H9 (cell line): Measurements from ENCODE around the gene ULK1. TPM values are rescaled to one million over a fixed set of nuclear protein-coding genes. Genes with fewer than 3 reads are reported as not detected.
A peak's percentile ranks its signal among the peaks of the same experiment; 100 is the strongest.

Experiments
- DNase-seq: peaks from one replicate; pipeline ENCODE4 v3.0.0-alpha.2; 2017
- H2AFZ ChIP-seq: one replicate; pipeline ENCODE4 v1.6.1; 2013; ENCODE audit warnings: mild to moderate bottlenecking, low read length, control low read depth, moderate library complexity
- H2AK5ac ChIP-seq: 2 replicates; pipeline ENCODE4 v1.6.1; 2013; ENCODE audit warnings: low read length, control low read depth, mixed read lengths; ENCODE audit not compliant: insufficient read length
- H2BK120ac ChIP-seq: one replicate; pipeline ENCODE4 v1.6.1; 2013; ENCODE audit warnings: low read depth, mild to moderate bottlenecking, low read length, control low read depth, inconsistent platforms; ENCODE audit not compliant: poor library complexity, severe bottlenecking
- H2BK12ac ChIP-seq: 2 replicates; pipeline ENCODE4 v1.6.1; 2013; ENCODE audit warnings: low read length, control low read depth, mixed read lengths, low read depth; ENCODE audit not compliant: insufficient read length
- H2BK15ac ChIP-seq: 2 replicates; pipeline ENCODE4 v1.6.1; 2013; ENCODE audit warnings: low read depth, low read length, control low read depth
- H2BK20ac ChIP-seq: one replicate; pipeline ENCODE4 v1.6.1; 2013; ENCODE audit warnings: low read depth, mild to moderate bottlenecking, low read length, control low read depth, inconsistent platforms; ENCODE audit not compliant: poor library complexity, severe bottlenecking
- H2BK5ac ChIP-seq: 2 replicates; pipeline ENCODE4 v1.6.1; 2013; ENCODE audit warnings: low read length, control low read depth, mixed read lengths; ENCODE audit not compliant: insufficient read length
- H3K14ac ChIP-seq: 2 replicates; pipeline ENCODE4 v1.6.1; 2013; ENCODE audit warnings: low read length, control low read depth; ENCODE audit not compliant: insufficient read depth
- H3K18ac ChIP-seq: 2 replicates; pipeline ENCODE4 v1.6.1; 2013; ENCODE audit warnings: low read depth, mild to moderate bottlenecking, mixed read lengths, low read length, control low read depth; ENCODE audit not compliant: insufficient read length
- H3K23ac ChIP-seq: 2 replicates; pipeline ENCODE4 v1.6.1; 2013; ENCODE audit warnings: low read length, control low read depth, mixed read lengths, low read depth; ENCODE audit not compliant: insufficient read length
- H3K23me2 ChIP-seq: 2 replicates; pipeline ENCODE4 v1.6.1; 2013; ENCODE audit warnings: low read depth, mild to moderate bottlenecking, mixed read lengths, low read length, control low read depth; ENCODE audit not compliant: insufficient read length, poor library complexity, severe bottlenecking
- H3K27ac ChIP-seq: 2 replicates; pipeline ENCODE4 v1.5.1; 2013; ENCODE audit warnings: low read length, control low read depth, mixed read lengths, low read depth; ENCODE audit not compliant: insufficient read length
- H3K27me3 ChIP-seq: 2 replicates; pipeline ENCODE4 v1.6.1; 2013; ENCODE audit warnings: low read length, control low read depth, inconsistent platforms; ENCODE audit not compliant: insufficient read depth
- H3K4ac ChIP-seq: 2 replicates; pipeline ENCODE4 v1.6.1; 2013; ENCODE audit warnings: low read depth, mild to moderate bottlenecking, control low read depth, inconsistent platforms, low read length, moderate library complexity
- H3K4me1 ChIP-seq: 2 replicates; pipeline ENCODE4 v1.6.1; 2013; ENCODE audit warnings: low read length, control low read depth, inconsistent platforms; ENCODE audit not compliant: insufficient read depth
- H3K4me2 ChIP-seq: 2 replicates; pipeline ENCODE4 v1.6.1; 2013; ENCODE audit warnings: low read length, control low read depth, mixed read lengths; ENCODE audit not compliant: insufficient read length, insufficient read depth
- H3K56ac ChIP-seq: 2 replicates; pipeline ENCODE4 v1.6.1; 2013; ENCODE audit warnings: low read depth, mild to moderate bottlenecking, mixed read lengths, low read length, control low read depth; ENCODE audit not compliant: insufficient read length
- H3K79me1 ChIP-seq: 2 replicates; pipeline ENCODE4 v1.6.1; 2013; ENCODE audit warnings: low read depth, mild to moderate bottlenecking, moderate library complexity, low read length, control low read depth, inconsistent platforms; ENCODE audit not compliant: insufficient read depth, poor library complexity, severe bottlenecking
- H3K79me2 ChIP-seq: 2 replicates; pipeline ENCODE4 v1.6.1; 2013; ENCODE audit warnings: low read length, control low read depth, inconsistent platforms; ENCODE audit not compliant: insufficient read depth
- H3K9ac ChIP-seq: 2 replicates; pipeline ENCODE4 v1.6.1; 2013; ENCODE audit warnings: low read length, control low read depth, mixed read lengths; ENCODE audit not compliant: insufficient read length; ENCODE audit errors: extremely low read depth
- H3K9me3 ChIP-seq: one replicate; pipeline ENCODE4 v1.6.1; 2013; ENCODE audit warnings: low read depth, low read length, inconsistent platforms; ENCODE audit not compliant: control insufficient read depth
- H3T11ph ChIP-seq: one replicate; pipeline ENCODE4 v1.6.1; 2013; ENCODE audit warnings: mild to moderate bottlenecking, low read length, control low read depth, inconsistent platforms
- H4K20me1 ChIP-seq: one replicate; pipeline ENCODE4 v1.6.1; 2013; ENCODE audit not compliant: control insufficient read depth, insufficient read length, insufficient read depth
- H4K5ac ChIP-seq: 2 replicates; pipeline ENCODE4 v1.6.1; 2013; ENCODE audit warnings: low read depth, mild to moderate bottlenecking, mixed read lengths, low read length, control low read depth; ENCODE audit not compliant: insufficient read length
- H4K8ac ChIP-seq: replicated peaks from 2 replicates; pipeline ENCODE4 v1.6.1; 2013; ENCODE audit warnings: low read length, control low read depth, mixed read lengths, low read depth; ENCODE audit not compliant: insufficient read length
- H4K91ac ChIP-seq: 2 replicates; pipeline ENCODE4 v1.6.1; 2013; ENCODE audit warnings: low read depth, mild to moderate bottlenecking, moderate library complexity, mixed read lengths, low read length, control low read depth; ENCODE audit not compliant: insufficient read length
- H3K27ac Mint-ChIP-seq, 3 experiments: 2 replicates in 2 of 3; 3 replicates in 1 of 3; pipeline ENCODE4 v1.8.0; 2020 to 2021; ENCODE audit warnings: mixed read lengths in 3 of 3, mild to moderate bottlenecking in 1 of 3, moderate library complexity in 1 of 3
- H3K27me3 Mint-ChIP-seq: 2 replicates; pipeline ENCODE4 v1.8.0; 2021; ENCODE audit warnings: low read depth, mild to moderate bottlenecking, moderate library complexity, mixed read lengths
- H3K36me3 Mint-ChIP-seq, 3 experiments: 2 replicates in 2 of 3; 3 replicates in 1 of 3; pipeline ENCODE4 v1.8.0; 2020 to 2021; ENCODE audit warnings: low read depth in 3 of 3, mixed read lengths in 3 of 3; ENCODE audit not compliant: insufficient read depth in 1 of 3
- H3K4me1 Mint-ChIP-seq, 2 experiments: 2 replicates each; pipeline ENCODE4 v1.8.0; 2020; ENCODE audit warnings: mixed read lengths in 2 of 2
- H3K4me3 Mint-ChIP-seq, 2 experiments: 2 replicates in 1 of 2; 3 replicates in 1 of 2; pipeline ENCODE4 v1.8.0; 2020 to 2021; ENCODE audit warnings: mild to moderate bottlenecking in 2 of 2, mixed read lengths in 2 of 2, moderate library complexity in 1 of 2
- H3K9me3 Mint-ChIP-seq, 2 experiments: 2 replicates in 1 of 2; 3 replicates in 1 of 2; pipeline ENCODE4 v1.8.0; 2020; ENCODE audit warnings: mild to moderate bottlenecking in 2 of 2, mixed read lengths in 2 of 2, moderate library complexity in 1 of 2
- WGBS: extraction: QIAGEN DNeasy Blood & Tissue Kit; methylation state at CpG from one replicate; pipeline ENCODE4 v1.1.7; 2013; ENCODE audit warnings: missing lambda C conversion rate, low lambda C conversion rate, mixed read lengths; ENCODE audit not compliant: insufficient read length; ENCODE audit errors: extremely low coverage; 5-methylcytosine and 5-hydroxymethylcytosine counted together
- total RNA-seq: library from RNA; stranded (reverse); gene quantifications from 2 replicates; pipeline ENCODE4 v1.2.1, GENCODE V29; 2021
- TF ChIP-seq, protein P1 (sequence below): fragments of 200-600 bp; sonication (generic); conservative IDR thresholded peaks from 3 replicates; pipeline ENCODE4 v1.8.0; 2021; ENCODE audit warnings: antibody characterized with exemption, mild to moderate bottlenecking

The ULK1 gene
- total RNA-seq, 1 experiment from 2014 or later = 57.2 TPM

DNA sequence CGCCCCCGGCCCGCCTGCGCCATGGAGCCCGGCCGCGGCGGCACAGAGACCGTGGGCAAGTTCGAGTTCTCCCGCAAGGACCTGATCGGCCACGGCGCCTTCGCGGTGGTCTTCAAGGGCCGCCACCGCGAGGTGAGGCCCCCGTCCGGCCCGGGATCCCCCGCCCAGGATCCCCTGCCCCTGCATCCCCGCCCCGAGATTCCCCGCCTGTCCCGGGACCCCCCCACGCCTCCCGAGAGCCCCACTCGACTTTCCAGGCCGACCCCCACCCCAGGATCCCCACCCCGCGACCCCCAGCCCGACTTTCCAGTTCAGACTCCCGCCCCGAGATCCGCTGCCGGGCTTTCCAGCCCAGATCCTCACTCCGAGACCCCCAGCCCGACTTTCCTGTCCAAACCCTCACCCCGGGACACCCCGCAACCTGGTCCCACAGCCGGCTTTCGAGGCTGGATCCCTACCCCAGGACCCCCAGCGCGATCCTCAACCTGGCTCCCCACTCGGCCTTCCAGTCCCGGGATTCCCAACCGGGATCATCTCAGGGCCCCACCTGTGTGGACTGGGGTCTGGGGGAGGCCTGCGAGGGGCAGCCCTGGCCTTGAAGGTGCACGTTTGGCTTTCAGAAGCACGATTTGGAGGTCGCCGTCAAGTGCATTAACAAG, 688 bp downstream of the ULK1 start:
- Mint-ChIP-seq H3K4me1 (peaks cover 9 to 20% of the 10 kb centered on the region in 2 experiments), H3K27me3 (peaks cover under 1% of the 10 kb centered on the region; the same call in 1 of the 2 replicates), H3K9me3 (peaks cover 0 to 3% of the 10 kb centered on the region in 2 experiments; a peak in 2 of 5 replicates), H3K27ac (peak overlapping the region; percentile 74 to 85 (median 80); a peak in 5 of 7 replicates), H3K4me3 (peak overlapping the region; percentile 75 to 88), H3K36me3 (peaks cover 7 to 16% (median 9%) of the 10 kb centered on the region in 3 experiments; a peak in 6 of 7 replicates)
- TF ChIP-seq, protein P1, sequence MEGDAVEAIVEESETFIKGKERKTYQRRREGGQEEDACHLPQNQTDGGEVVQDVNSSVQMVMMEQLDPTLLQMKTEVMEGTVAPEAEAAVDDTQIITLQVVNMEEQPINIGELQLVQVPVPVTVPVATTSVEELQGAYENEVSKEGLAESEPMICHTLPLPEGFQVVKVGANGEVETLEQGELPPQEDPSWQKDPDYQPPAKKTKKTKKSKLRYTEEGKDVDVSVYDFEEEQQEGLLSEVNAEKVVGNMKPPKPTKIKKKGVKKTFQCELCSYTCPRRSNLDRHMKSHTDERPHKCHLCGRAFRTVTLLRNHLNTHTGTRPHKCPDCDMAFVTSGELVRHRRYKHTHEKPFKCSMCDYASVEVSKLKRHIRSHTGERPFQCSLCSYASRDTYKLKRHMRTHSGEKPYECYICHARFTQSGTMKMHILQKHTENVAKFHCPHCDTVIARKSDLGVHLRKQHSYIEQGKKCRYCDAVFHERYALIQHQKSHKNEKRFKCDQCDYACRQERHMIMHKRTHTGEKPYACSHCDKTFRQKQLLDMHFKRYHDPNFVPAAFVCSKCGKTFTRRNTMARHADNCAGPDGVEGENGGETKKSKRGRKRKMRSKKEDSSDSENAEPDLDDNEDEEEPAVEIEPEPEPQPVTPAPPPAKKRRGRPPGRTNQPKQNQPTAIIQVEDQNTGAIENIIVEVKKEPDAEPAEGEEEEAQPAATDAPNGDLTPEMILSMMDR = no peak
- peak; percentile 43 for DNase-seq
- peaks cover 7% of the 10 kb centered on the region for H3K23me2 ChIP-seq
- no peak overlapping the region for H2BK5ac ChIP-seq
- no peaks in the 10 kb centered on the region for H3K79me2 ChIP-seq
- H2AFZ ChIP-seq = no peak overlapping the region
- H3K4ac ChIP-seq = no peak overlapping the region
- H4K8ac ChIP-seq = no peak overlapping the region
- no peak overlapping the region for H3T11ph ChIP-seq
- H3K27me3 ChIP-seq = no peaks in the 10 kb centered on the region
- H2BK20ac ChIP-seq = no peak overlapping the region
- no peaks in the 10 kb centered on the region for H3K9me3 ChIP-seq
- no peak overlapping the region for H2BK120ac ChIP-seq
- H2AK5ac ChIP-seq = no peak overlapping the region
- no peak overlapping the region for H3K18ac ChIP-seq
- no peak overlapping the region for H3K23ac ChIP-seq
- H2BK15ac ChIP-seq = no peak overlapping the region
- no peak overlapping the region for H4K5ac ChIP-seq
- no peaks in the 10 kb centered on the region for H4K20me1 ChIP-seq
- H3K79me1 ChIP-seq = no peaks in the 10 kb centered on the region
- H3K4me1 ChIP-seq = no peaks in the 10 kb centered on the region
- H3K9ac ChIP-seq = peak overlapping the region; percentile 64
- H3K4me2 ChIP-seq = peak overlapping the region; percentile 61
- H3K56ac ChIP-seq = no peak overlapping the region
- WGBS = no CpG with 5 or more reads among the region's 54 CpGs
- H2BK12ac ChIP-seq = no peak overlapping the region
- H3K27ac ChIP-seq = no peak overlapping the region
- no peak overlapping the region for H4K91ac ChIP-seq
- H3K14ac ChIP-seq = peak overlapping the region; percentile 57; the same call in 1 of the 2 replicates
